ENCODE results near the gene SMYD3.
"Not testable (repeated sequence)": the region's sequence is repeated elsewhere in the genome, so short reads cannot be mapped to it uniquely, and the experiment has no call there.

SMYD3 gene

GRCh38 chr1:245999697-246000637, 507.1 kb downstream of the SMYD3 start:
- no peak for DNase-seq

GRCh38 chr1:245997471-245998258, 509.4 kb downstream of the SMYD3 start:
- DNase-seq, result no peak

- no peak for DNase-seq
Observed at GRCh38 chr1:245996811-245997210, 510.3 kb downstream of the SMYD3 start.

- no peak for DNase-seq
Observed at GRCh38 chr1:245995474-245995873, 511.6 kb downstream of the SMYD3 start.

GRCh38 chr1:245991266-245991665, 515.8 kb downstream of the SMYD3 start:
- DNase-seq, result no peak

GRCh38 chr1:245990315-245991022, 516.6 kb downstream of the SMYD3 start:
- no peak for DNase-seq

- DNase-seq, result no peak
Observed at GRCh38 chr1:245988393-245989078, 518.5 kb downstream of the SMYD3 start.

GRCh38 chr1:245987997-245988392, 519.1 kb downstream of the SMYD3 start:
- DNase-seq, result no peak

GRCh38 chr1:245987577-245987976, 519.5 kb downstream of the SMYD3 start:
- no peak for DNase-seq

- DNase-seq, result no peak
Observed at GRCh38 chr1:245987219-245987545, 519.9 kb downstream of the SMYD3 start.

GRCh38 chr1:245986404-245987218, 520.5 kb downstream of the SMYD3 start:
- no peak for DNase-seq

GRCh38 chr1:245984390-245985155, 522.5 kb downstream of the SMYD3 start:
- DNase-seq, result no peak

- DNase-seq, result no peak
Observed at GRCh38 chr1:245983294-245983967, 523.6 kb downstream of the SMYD3 start.

GRCh38 chr1:245979589-245979988, 527.5 kb downstream of the SMYD3 start:
- DNase-seq, result no peak

- no peak for DNase-seq
Observed at GRCh38 chr1:245978915-245979314, 528.2 kb downstream of the SMYD3 start.

- DNase-seq, result no peak
Observed at GRCh38 chr1:245972476-245972875, 534.6 kb downstream of the SMYD3 start.

GRCh38 chr1:245971711-245972085, 535.4 kb downstream of the SMYD3 start:
- DNase-seq, result no peak

- DNase-seq, result not testable (repeated sequence)
Observed at GRCh38 chr1:245971076-245971710, 535.9 kb downstream of the SMYD3 start.

GRCh38 chr1:245969283-245969682, 537.8 kb downstream of the SMYD3 start:
- no peak for DNase-seq

- DNase-seq, result no peak
Observed at GRCh38 chr1:245968775-245969174, 538.3 kb downstream of the SMYD3 start.

Measured in CD4-positive, alpha-beta T cell treated with Interleukin-21 for 1 hour (primary cell).